GM12801 (cell line): Measurements from ENCODE around the gene TESK2.

Experiments
- CTCF ChIP-seq: IDR thresholded peaks from one replicate; pipeline ENCODE4 v1.5.1; 2011; ENCODE audit warnings: control low read depth; ENCODE audit not compliant: insufficient read length; ENCODE audit errors: extremely low read depth

Gene TESK2

GRCh38 chr1:45337630-45338325 lies 153.2 kb downstream of the TESK2 start:
- TF ChIP-seq CTCF = no peak

- TF ChIP-seq CTCF = no peak
These were observed 155.1 kb downstream of the TESK2 start for GRCh38 chr1:45335855-45336324.

GRCh38 chr1:45334308-45335245 lies 156.4 kb downstream of the TESK2 start:
- no peak for TF ChIP-seq CTCF

GRCh38 chr1:45332346-45332720 lies 158.6 kb downstream of the TESK2 start:
- no peak for TF ChIP-seq CTCF

GRCh38 chr1:45331436-45332345 lies 159.3 kb downstream of the TESK2 start:
- no peak for TF ChIP-seq CTCF

- TF ChIP-seq CTCF = no peak
These were observed 161.5 kb downstream of the TESK2 start for GRCh38 chr1:45329445-45329844.
